GM21423 (cell line): ENCODE data around the gene KRT79.

Experiments used
- ATAC-seq: cut with Tn5 transposase; IDR thresholded peaks from one replicate; pipeline ENCODE4 v1.9.1; 2021; ENCODE audit warnings: mild to moderate bottlenecking, moderate library complexity; ENCODE audit not compliant: unreplicated experiment

KRT79 gene

GRCh38 chr12:52774629-52775250 is 59.4 kb downstream of the KRT79 start:
- no peak for ATAC-seq

- no peak for ATAC-seq
Measured at GRCh38 chr12:52772772-52773171, 61.3 kb downstream of the KRT79 start.

GRCh38 chr12:52772188-52772587 is 61.9 kb downstream of the KRT79 start:
- no peak for ATAC-seq

- no peak for ATAC-seq
Measured at GRCh38 chr12:52771505-52771904, 62.6 kb downstream of the KRT79 start.
